GM23248 (cell line): Measurements from ENCODE around the gene ADCY1. TPM values are rescaled to one million over a fixed set of nuclear protein-coding genes. Genes with fewer than 3 reads are reported as not detected.

Source experiments
- DNase-seq: peaks from one replicate; pipeline ENCODE4 v3.0.0-alpha.2; 2015
- H2AFZ ChIP-seq: fragments of 200-600 bp; sonication (generic); 2 replicates; pipeline ENCODE4 v1.6.1; 2016; ENCODE audit warnings: antibody characterized with exemption
- H3F3A ChIP-seq: fragments of 200-600 bp; sonication (generic); 2 replicates; pipeline ENCODE4 v1.6.1; 2016; ENCODE audit warnings: mild to moderate bottlenecking, antibody characterized with exemption, mixed run types; ENCODE audit not compliant: insufficient read depth
- H3K27ac ChIP-seq: fragments of 200-600 bp; sonication (generic); 2 replicates; pipeline ENCODE4 v1.5.1; 2016; ENCODE audit warnings: mild to moderate bottlenecking
- H3K27me3 ChIP-seq: fragments of 200-600 bp; sonication (generic); replicated peaks from 2 replicates; pipeline ENCODE4 v1.6.1; 2016; ENCODE audit warnings: mild to moderate bottlenecking; ENCODE audit not compliant: insufficient read depth
- H3K36me3 ChIP-seq: fragments of 200-600 bp; sonication (generic); 2 replicates; pipeline ENCODE4 v1.6.1; 2016; ENCODE audit warnings: low read depth, mild to moderate bottlenecking
- H3K4me1 ChIP-seq: fragments of 200-600 bp; sonication (generic); 2 replicates; pipeline ENCODE4 v1.6.1; 2016; ENCODE audit warnings: mild to moderate bottlenecking; ENCODE audit not compliant: insufficient read depth
- H3K4me2 ChIP-seq: fragments of 200-600 bp; sonication (generic); one replicate; pipeline ENCODE4 v1.6.1; 2016; ENCODE audit warnings: mild to moderate bottlenecking; ENCODE audit not compliant: unreplicated experiment
- H3K4me3 ChIP-seq: fragments of 200-600 bp; sonication (generic); 2 replicates; pipeline ENCODE4 v1.5.1; 2016; ENCODE audit warnings: mild to moderate bottlenecking
- H3K79me2 ChIP-seq: fragments of 200-600 bp; sonication (generic); 2 replicates; pipeline ENCODE4 v1.6.1; 2016; ENCODE audit warnings: mild to moderate bottlenecking; ENCODE audit not compliant: insufficient read depth
- H3K9ac ChIP-seq: fragments of 200-600 bp; sonication (generic); 2 replicates; pipeline ENCODE4 v1.6.1; 2016; ENCODE audit warnings: mild to moderate bottlenecking
- H3K9me2 ChIP-seq: fragments of 200-600 bp; sonication (generic); 2 replicates; pipeline ENCODE4 v1.6.1; 2016; ENCODE audit warnings: mixed run types, mild to moderate bottlenecking, moderate library complexity; ENCODE audit not compliant: insufficient read depth
- H3K9me3 ChIP-seq: fragments of 200-600 bp; sonication (generic); one replicate; pipeline ENCODE4 v1.6.1; 2017; ENCODE audit warnings: low read depth
- H4K20me1 ChIP-seq: fragments of 200-600 bp; sonication (generic); 2 replicates; pipeline ENCODE4 v1.6.0; 2016; ENCODE audit not compliant: insufficient read depth
- EZH2 ChIP-seq: fragments of 200-600 bp; sonication (generic); IDR thresholded peaks from 2 replicates; pipeline ENCODE4 v1.6.1; 2018; ENCODE audit warnings: antibody characterized with exemption, mild to moderate bottlenecking; ENCODE audit not compliant: insufficient read depth, poor library complexity, severe bottlenecking
- EZH2phosphoT487 ChIP-seq: fragments of 200-600 bp; sonication (generic); IDR thresholded peaks from 2 replicates; pipeline ENCODE4 v1.6.1; 2018; ENCODE audit warnings: antibody characterized with exemption, moderate library complexity, mild to moderate bottlenecking, low read depth; ENCODE audit not compliant: insufficient read depth
- WGBS, 2 experiments: methylation state at CpG; one replicate each; pipeline ENCODE4 v1.1.6; 2015 to 2017; ENCODE audit warnings: low lambda C conversion rate in 2 of 2, low coverage in 1 of 2; ENCODE audit errors: missing lambda C conversion rate in 2 of 2; 5-methylcytosine and 5-hydroxymethylcytosine counted together
- in situ Hi-C: fragments of 300-500 bp; cut with MboI; formaldehyde crosslinking; loops from 2 replicates; pipeline ENCODE4 v1.15.0; 2020
- polyA plus RNA-seq: library from polyadenylated mRNA; unstranded; fragments of >200 nt; fragmentation: Nextera tagmentation; extraction: Ambion mirVana; gene quantifications from 2 replicates; pipeline ENCODE4 v1.2.1, GENCODE V29; 2016
- total RNA-seq: library from RNA; depleted of rRNA; stranded (reverse); fragments of >200 nt; shearing (Covaris generic); gene quantifications from 2 replicates; pipeline ENCODE4 v1.2.3, GENCODE V29; 2014

Gene ADCY1
- total and polyA plus RNA-seq, 2 experiments from 2014 or later: 0.11 TPM; not detected in 1

DNA sequence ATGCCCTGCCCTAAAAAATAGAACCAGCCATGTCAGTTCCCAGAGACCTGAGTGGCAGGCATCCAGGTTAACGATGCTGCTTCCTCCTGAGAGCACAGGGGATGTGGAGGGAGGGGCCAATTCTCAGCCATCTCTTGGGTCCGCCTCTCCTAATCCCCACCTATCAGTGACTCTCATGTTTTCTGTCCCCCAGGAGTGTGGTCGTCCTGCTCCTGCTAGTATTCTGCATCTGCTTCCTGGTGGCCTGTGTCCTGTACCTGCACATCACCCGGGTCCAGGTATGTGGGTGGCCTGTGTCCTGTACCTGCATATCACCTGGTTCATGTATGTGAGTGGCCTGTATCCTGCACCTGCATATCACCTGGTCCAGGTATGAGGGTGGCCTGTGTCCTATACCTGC is 105.3 kb downstream of the ADCY1 start:
- Histone ChIP-seq H3K4me1 (no peaks in the 10 kb centered on the region), H3F3A (no peaks in the 10 kb centered on the region), H3K4me2 (no peak overlapping the region), H3K9me2 (no peaks in the 10 kb centered on the region), H3K4me3 (no peak overlapping the region), H3K36me3 (no peaks in the 10 kb centered on the region), H3K9ac (no peak overlapping the region), H3K79me2 (no peaks in the 10 kb centered on the region), H3K27me3 (peaks cover 18% of the 10 kb centered on the region; the same call in 1 of the 2 replicates), H3K9me3 (no peaks in the 10 kb centered on the region), H2AFZ (no peak overlapping the region), H4K20me1 (no peaks in the 10 kb centered on the region), H3K27ac (no peak overlapping the region)
- WGBS, 2 experiments: 73 to 81% methylated on average over 4 of the region's 4 CpGs
- no peak for DNase-seq
- TF ChIP-seq EZH2phosphoT487 (no peak), EZH2 (no peak)
- in situ Hi-C loops: no loop called here

DNA sequence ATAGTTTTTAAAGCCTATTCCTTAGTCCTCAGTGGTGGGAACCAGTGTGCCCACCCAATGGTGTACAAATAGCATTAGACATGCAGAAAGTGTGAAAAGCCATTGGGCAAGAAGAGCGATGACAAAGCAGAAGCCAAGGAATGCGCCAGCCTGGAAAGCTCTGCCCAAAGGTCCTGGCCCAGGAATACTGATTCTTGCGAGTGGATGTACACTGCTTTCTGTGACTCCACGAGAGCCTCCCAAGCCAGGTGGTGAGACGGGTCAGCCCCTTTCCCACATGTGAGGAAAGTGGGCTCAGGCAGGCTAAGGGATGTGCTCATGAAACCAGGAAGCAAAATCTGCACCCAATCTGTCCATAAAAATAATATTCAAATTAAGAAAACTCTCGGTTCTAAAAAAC is 106.6 kb downstream of the ADCY1 start:
- H3K27me3 ChIP-seq: peaks cover 11% of the 10 kb centered on the region; the same call in 1 of the 2 replicates
- H3K36me3 ChIP-seq: no peaks in the 10 kb centered on the region
- H3K9ac ChIP-seq: no peak overlapping the region
- no peaks in the 10 kb centered on the region for H3K9me3 ChIP-seq
- H3K79me2 ChIP-seq: no peaks in the 10 kb centered on the region
- TF ChIP-seq EZH2 (no peak), EZH2phosphoT487 (no peak)
- no peak overlapping the region for H3K4me2 ChIP-seq
- no peak overlapping the region for H3K27ac ChIP-seq
- H2AFZ ChIP-seq: no peak overlapping the region
- H3K4me3 ChIP-seq: no peak overlapping the region
- no peak for DNase-seq
- WGBS, 2 experiments: 86 to 94% methylated on average over 6 of the region's 6 CpGs
- H4K20me1 ChIP-seq: no peaks in the 10 kb centered on the region
- no peaks in the 10 kb centered on the region for H3K9me2 ChIP-seq
- H3K4me1 ChIP-seq: no peaks in the 10 kb centered on the region
- in situ Hi-C loops: no loop called here
- no peaks in the 10 kb centered on the region for H3F3A ChIP-seq

DNA sequence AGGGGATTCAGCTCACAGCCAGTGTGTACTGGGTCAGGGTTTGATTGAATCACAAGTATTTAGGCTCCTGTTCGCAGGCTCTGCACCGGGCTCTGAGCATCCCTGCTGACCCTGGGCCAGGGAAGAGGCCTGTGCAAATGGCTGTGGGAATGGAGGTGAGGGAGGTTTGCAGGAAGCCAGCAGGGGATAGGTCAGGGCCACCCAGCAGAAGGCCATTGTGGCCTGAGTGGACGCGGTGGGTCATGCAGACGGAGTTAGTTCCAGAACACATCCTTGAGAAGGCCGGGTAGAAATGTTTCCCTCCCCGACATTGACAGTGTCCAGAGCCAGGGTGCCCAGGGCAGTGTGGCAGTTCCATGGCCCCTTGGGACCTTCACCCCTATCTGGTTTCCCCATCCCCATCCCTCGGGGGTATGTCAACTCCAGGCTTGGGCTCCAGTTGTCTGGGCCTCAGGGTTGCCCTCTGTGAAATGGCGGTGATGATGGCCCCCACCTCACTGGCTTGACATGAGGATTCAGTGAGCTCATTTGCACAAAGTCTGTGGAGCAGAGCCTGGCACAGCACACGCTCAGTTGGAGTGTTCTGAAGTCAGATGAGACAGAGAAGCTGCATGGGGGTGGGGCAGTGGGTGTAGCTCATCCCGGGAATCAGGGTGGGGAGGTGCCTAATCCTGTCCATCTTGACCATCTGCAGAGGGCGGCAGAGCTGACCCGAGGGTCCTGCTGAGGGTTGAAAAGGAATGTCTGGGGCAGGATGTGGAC is 107.6 kb downstream of the ADCY1 start:
- WGBS, 2 experiments: 85% methylated on average over 12 to 13 of the region's 13 CpGs

DNA sequence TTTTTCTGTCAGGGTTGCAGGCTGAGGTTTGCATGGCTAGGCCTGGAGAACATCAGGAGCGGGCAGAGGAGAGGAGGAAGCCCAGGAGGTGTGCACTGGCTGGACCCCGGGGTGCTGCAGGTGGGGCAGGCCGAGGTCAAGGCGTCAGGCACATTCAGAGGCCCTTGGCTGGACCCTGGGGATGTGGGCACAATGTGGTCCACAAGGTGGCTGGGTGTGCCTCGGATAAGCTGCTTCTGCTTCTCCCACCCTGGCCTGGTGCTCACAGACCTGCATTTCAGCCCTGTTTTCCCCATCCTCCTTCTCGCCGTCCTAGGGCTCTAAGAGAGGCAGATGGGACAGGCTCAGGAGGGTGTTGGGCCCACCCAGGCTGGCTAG is 108.2 kb downstream of the ADCY1 start:
- Histone ChIP-seq H3K79me2 (no peaks in the 10 kb centered on the region), H3K4me2 (no peak overlapping the region), H3K9ac (no peak overlapping the region), H4K20me1 (no peaks in the 10 kb centered on the region), H3K4me1 (no peaks in the 10 kb centered on the region), H3F3A (no peaks in the 10 kb centered on the region), H3K4me3 (no peak overlapping the region), H3K27me3 (0 out of 2 replicates have a peak, but pooled peaks cover 2% of the 10 kb centered on the region), H3K36me3 (no peaks in the 10 kb centered on the region), H2AFZ (no peak overlapping the region), H3K9me3 (no peaks in the 10 kb centered on the region), H3K27ac (no peak overlapping the region), H3K9me2 (no peaks in the 10 kb centered on the region)
- in situ Hi-C loops: no loop called here
- no peak for DNase-seq
- TF ChIP-seq EZH2phosphoT487 (no peak), EZH2 (no peak)
- WGBS, 2 experiments: 74 to 76% methylated on average over 6 to 7 of the region's 7 CpGs

More for the DNA sequence above, 107.6 kb downstream of the ADCY1 start:
- H3K9me3 ChIP-seq: no peaks in the 10 kb centered on the region
- H3K4me3 ChIP-seq: no peak overlapping the region
- H3K79me2 ChIP-seq: no peaks in the 10 kb centered on the region
- no peak overlapping the region for H3K27ac ChIP-seq
- no peak overlapping the region for H3K4me2 ChIP-seq
- H2AFZ ChIP-seq: no peak overlapping the region
- no peak for TF ChIP-seq EZH2phosphoT487
- no peak for TF ChIP-seq EZH2
- H3K27me3 ChIP-seq: 0 out of 2 replicates have a peak, but pooled peaks cover 2% of the 10 kb centered on the region
- H3K9ac ChIP-seq: no peak overlapping the region
- DNase-seq: no peak
- no peaks in the 10 kb centered on the region for H4K20me1 ChIP-seq
- H3K9me2 ChIP-seq: no peaks in the 10 kb centered on the region
- no peaks in the 10 kb centered on the region for H3F3A ChIP-seq
- no peaks in the 10 kb centered on the region for H3K4me1 ChIP-seq
- no peaks in the 10 kb centered on the region for H3K36me3 ChIP-seq
- in situ Hi-C loops: no loop called here
